CD4-positive, alpha-beta T cell (primary cell): ENCODE results near the gene ZNHIT3. TPM values are rescaled to one million over a fixed set of nuclear protein-coding genes. Genes with fewer than 3 reads are reported as not detected.

Experiments used
- ATAC-seq: fragments of 200-7000 bp; cut with Tn5 transposase; one replicate; pipeline ENCODE4 v1.10.0; 2022; ENCODE audit warnings: mild to moderate bottlenecking; ENCODE audit not compliant: poor library complexity
- CTCF ChIA-PET: fragments of 350-600 bp; sonication (Branson Sonifier 250); formaldehyde crosslinking; loops from one replicate; lab custom pipeline; 2021; ENCODE audit warnings: antibody characterized with exemption, inconsistent platforms; lab: Charles Lee
- POLR2A ChIA-PET: fragments of 350-600 bp; sonication (Branson Sonifier 250); formaldehyde crosslinking; loops from one replicate; lab custom pipeline; 2021; ENCODE audit warnings: antibody characterized with exemption, inconsistent platforms; lab: Charles Lee
- DNase-seq, 14 experiments: peaks; one replicate each; pipeline ENCODE4 v3.0.0-alpha.2; 2013 to 2020; ENCODE audit warnings: mixed read lengths in 2 of 14
- H3K27ac ChIP-seq, 2 donors: one replicate each; pipeline versions ENCODE4 v1.5.1 to v1.7.0; 2013; ENCODE audit warnings: low read length in 2 of 2, low read depth in 1 of 2, mild to moderate bottlenecking in 1 of 2
- H3K27me3 ChIP-seq, 2 experiments: 1 replicate in 1 of 2; 2 replicates in 1 of 2; pipeline versions ENCODE4 v1.6.1 to v1.7.0; 2013; ENCODE audit warnings: low read length in 2 of 2, control low read depth in 1 of 2, mild to moderate bottlenecking in 1 of 2, moderate library complexity in 1 of 2; ENCODE audit not compliant: insufficient read depth in 2 of 2, control insufficient read depth in 1 of 2
- H3K36me3 ChIP-seq: one replicate; pipeline ENCODE4 v1.6.1; 2013; ENCODE audit warnings: low read length, control low read depth; ENCODE audit not compliant: insufficient read depth
- H3K4me1 ChIP-seq: one replicate; pipeline ENCODE4 v1.6.1; 2013; ENCODE audit warnings: low read length, control low read depth; ENCODE audit not compliant: insufficient read depth
- H3K4me3 ChIP-seq: one replicate; pipeline ENCODE4 v1.5.1; 2013; ENCODE audit warnings: mild to moderate bottlenecking, low read length, moderate library complexity
- H3K9me3 ChIP-seq, 2 experiments: 1 replicate in 1 of 2; 2 replicates in 1 of 2; pipeline versions ENCODE4 v1.6.1 to v1.7.0; 2013; ENCODE audit warnings: low read length in 2 of 2, mild to moderate bottlenecking in 2 of 2, control low read depth in 1 of 2, moderate library complexity in 1 of 2; ENCODE audit not compliant: control insufficient read depth in 1 of 2, insufficient read depth in 1 of 2
- H3K27ac Mint-ChIP-seq: one replicate; pipeline ENCODE4 v1.8.0; 2020; ENCODE audit warnings: mixed read lengths
- H3K27me3 Mint-ChIP-seq: one replicate; pipeline ENCODE4 v1.8.0; 2021; ENCODE audit warnings: mixed read lengths
- H3K36me3 Mint-ChIP-seq: one replicate; pipeline ENCODE4 v1.8.0; 2021; ENCODE audit warnings: low read depth, mixed read lengths
- H3K4me1 Mint-ChIP-seq: one replicate; pipeline ENCODE4 v1.8.0; 2021; ENCODE audit warnings: low read depth, mixed read lengths
- H3K4me3 Mint-ChIP-seq: one replicate; pipeline ENCODE4 v1.8.0; 2020; ENCODE audit warnings: mild to moderate bottlenecking, mixed read lengths
- H3K9me3 Mint-ChIP-seq: one replicate; pipeline ENCODE4 v1.8.0; 2020; ENCODE audit warnings: mixed read lengths
- intact Hi-C, 2 experiments: fragments of 100-400 bp; cut with DNase I in 1 of 2; cut with micrococcal nuclease in 1 of 2; formaldehyde crosslinking; loops; one replicate each; pipeline versions ENCODE4 v1.15.1 to v1.9.0; 2023 to 2025; cut with DNase I, micrococcal nuclease
- total RNA-seq, 174 experiments: library from RNA in 2 of 174; stranded (reverse) in 2 of 174; gene quantifications; one replicate each; pipeline ENCODE4 v1.2.3 and lab custom pipeline; 2021 to 2026
- TF ChIP-seq, protein P1 (sequence below): fragments of 200-600 bp; IDR thresholded peaks from one replicate; pipeline ENCODE4 v1.8.0; 2022; ENCODE audit warnings: antibody characterized with exemption, mild to moderate bottlenecking

ZNHIT3 gene
- total RNA-seq, 2 experiments from 2014 or later, result 70.2 to 73.9 TPM

DNA sequence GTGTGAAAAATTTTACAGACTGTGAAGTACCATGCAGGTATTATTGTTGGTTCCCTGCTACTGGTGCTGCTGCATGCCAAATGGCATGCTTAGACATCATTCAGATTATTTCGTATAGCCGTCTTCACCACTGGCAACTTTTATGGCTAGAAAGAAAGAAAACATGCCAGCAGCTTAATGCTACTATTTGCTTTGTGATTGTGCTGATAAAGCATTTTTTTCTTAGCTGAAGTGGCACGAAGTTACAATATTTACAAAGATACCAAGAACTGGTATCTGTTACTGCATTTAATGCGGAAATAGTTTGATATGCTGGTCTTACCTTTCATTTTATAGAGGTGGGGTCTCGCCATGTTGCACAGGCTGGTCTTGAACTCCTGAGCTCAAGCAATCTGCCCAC, 8.2 kb downstream of the ZNHIT3 start:
- DNase-seq, result no peak
- TF ChIP-seq, protein P1, sequence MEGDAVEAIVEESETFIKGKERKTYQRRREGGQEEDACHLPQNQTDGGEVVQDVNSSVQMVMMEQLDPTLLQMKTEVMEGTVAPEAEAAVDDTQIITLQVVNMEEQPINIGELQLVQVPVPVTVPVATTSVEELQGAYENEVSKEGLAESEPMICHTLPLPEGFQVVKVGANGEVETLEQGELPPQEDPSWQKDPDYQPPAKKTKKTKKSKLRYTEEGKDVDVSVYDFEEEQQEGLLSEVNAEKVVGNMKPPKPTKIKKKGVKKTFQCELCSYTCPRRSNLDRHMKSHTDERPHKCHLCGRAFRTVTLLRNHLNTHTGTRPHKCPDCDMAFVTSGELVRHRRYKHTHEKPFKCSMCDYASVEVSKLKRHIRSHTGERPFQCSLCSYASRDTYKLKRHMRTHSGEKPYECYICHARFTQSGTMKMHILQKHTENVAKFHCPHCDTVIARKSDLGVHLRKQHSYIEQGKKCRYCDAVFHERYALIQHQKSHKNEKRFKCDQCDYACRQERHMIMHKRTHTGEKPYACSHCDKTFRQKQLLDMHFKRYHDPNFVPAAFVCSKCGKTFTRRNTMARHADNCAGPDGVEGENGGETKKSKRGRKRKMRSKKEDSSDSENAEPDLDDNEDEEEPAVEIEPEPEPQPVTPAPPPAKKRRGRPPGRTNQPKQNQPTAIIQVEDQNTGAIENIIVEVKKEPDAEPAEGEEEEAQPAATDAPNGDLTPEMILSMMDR, result no peak
- POLR2A ChIA-PET, result interaction anchor here (1.2 kb wide), 1 partner anchor 8 kb away, joined by 4 read pairs; the partner anchor contains the start of gene ZNHIT3
- H3K27ac Mint-ChIP-seq, result no peak overlapping the region
- H3K9me3 ChIP-seq, result no peaks in the 10 kb centered on the region
- no peak for ATAC-seq
- peaks cover 23% of the 10 kb centered on the region for H3K4me1 Mint-ChIP-seq
- peaks cover 79% of the 10 kb centered on the region for H3K36me3 ChIP-seq
- peaks cover 8% of the 10 kb centered on the region for H3K4me1 ChIP-seq
- H3K27ac ChIP-seq, result no peak overlapping the region
- CTCF ChIA-PET, result interaction anchor here (0.7 to 1.0 kb wide), 3 partner anchors 12 to 40 kb away, joined by 3 to 4 read pairs (median 3); partner anchors contain the start of genes MYO19 and PIGW
- peaks cover 82% of the 10 kb centered on the region for H3K36me3 Mint-ChIP-seq
- no peaks in the 10 kb centered on the region for H3K9me3 Mint-ChIP-seq
- H3K27me3 ChIP-seq, result no peaks in the 10 kb centered on the region
- H3K4me3 ChIP-seq, result no peak overlapping the region
- H3K4me3 Mint-ChIP-seq, result no peak overlapping the region
- intact Hi-C loops, result loop anchor here in 1 of 2 experiments (10.0 kb wide), 1 partner anchor 650 kb away; no protein-coding TSS in a partner anchor
- no peaks in the 10 kb centered on the region for H3K27me3 Mint-ChIP-seq

- Histone ChIP-seq H3K4me3 (no peak overlapping the region), H3K27ac (no peak overlapping the region), H3K36me3 (peaks cover 82% of the 10 kb centered on the region), H3K4me1 (peaks cover 8% of the 10 kb centered on the region), H3K9me3 (no peaks in the 10 kb centered on the region), H3K27me3 (no peaks in the 10 kb centered on the region)
- peaks cover 78% of the 10 kb centered on the region for H3K36me3 Mint-ChIP-seq
- H3K27ac Mint-ChIP-seq, result no peak overlapping the region
- intact Hi-C loops, result loop anchor here in 1 of 2 experiments (10.0 kb wide), 1 partner anchor 650 kb away; no protein-coding TSS in a partner anchor
- H3K27me3 Mint-ChIP-seq, result no peaks in the 10 kb centered on the region
- ATAC-seq (no peak), DNase-seq (no peak)
- H3K4me1 Mint-ChIP-seq, result peaks cover 19% of the 10 kb centered on the region
- POLR2A ChIA-PET, result interaction anchor here (1.2 kb wide), 1 partner anchor 9 kb away, joined by 4 read pairs; the partner anchor contains the start of gene ZNHIT3
- H3K4me3 Mint-ChIP-seq, result no peak overlapping the region
- TF ChIP-seq, protein P1, result no peak
- CTCF ChIA-PET, result interaction anchor here (0.7 to 1.0 kb wide), 3 partner anchors 12 to 40 kb away, joined by 3 to 4 read pairs (median 3); partner anchors contain the start of genes MYO19 and PIGW
- H3K9me3 Mint-ChIP-seq, result no peaks in the 10 kb centered on the region
Measured at GRCh38 chr17:36495076-36495578, 8.6 kb downstream of the ZNHIT3 start.

DNA sequence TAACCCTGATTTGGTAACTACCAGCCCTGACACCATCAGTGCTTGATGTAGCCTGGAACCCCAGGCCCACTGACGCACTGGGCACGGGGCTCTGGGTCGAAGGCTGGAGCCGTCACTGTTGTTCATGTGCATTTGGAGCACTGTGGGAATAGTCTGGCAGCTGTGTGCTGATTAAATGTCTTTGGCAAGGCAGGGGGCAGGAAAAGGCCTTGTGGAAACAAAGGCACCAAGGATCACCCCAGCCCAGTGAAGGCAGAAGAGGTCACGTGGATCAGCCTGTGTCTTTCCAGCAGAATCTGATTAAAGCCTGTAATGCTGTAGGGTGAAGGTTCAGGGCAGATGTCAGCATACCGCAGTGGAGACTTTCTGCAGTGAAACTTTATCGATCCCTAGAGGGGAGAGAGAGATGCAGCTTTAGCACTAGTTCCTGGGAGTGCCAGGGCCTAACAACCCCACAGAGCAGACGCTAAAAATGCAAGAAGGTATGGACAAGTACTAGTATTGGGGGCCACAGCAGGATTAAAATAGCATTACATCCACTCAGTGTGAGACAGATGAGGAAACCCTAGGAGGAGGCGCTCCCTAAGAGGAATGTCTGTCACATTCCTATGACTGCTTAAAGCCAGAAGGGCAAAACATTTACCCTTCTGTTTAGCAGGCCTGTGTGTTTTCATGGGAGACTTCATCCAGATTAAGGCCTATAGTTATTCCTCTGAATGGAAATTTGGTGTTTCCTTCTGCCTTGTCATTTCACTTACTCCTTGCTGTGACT, 9.7 kb downstream of the ZNHIT3 start:
- Histone ChIP-seq H3K4me3 (no peak overlapping the region), H3K27me3 (no peaks in the 10 kb centered on the region), H3K9me3 (no peaks in the 10 kb centered on the region), H3K4me1 (peaks cover 2% of the 10 kb centered on the region), H3K27ac (no peak overlapping the region), H3K36me3 (peaks cover 80% of the 10 kb centered on the region)
- H3K4me1 Mint-ChIP-seq, result peaks cover 13% of the 10 kb centered on the region
- H3K9me3 Mint-ChIP-seq, result no peaks in the 10 kb centered on the region
- intact Hi-C loops, result loop anchor here in 1 of 2 experiments (10.0 kb wide), 1 partner anchor 651 kb away; no protein-coding TSS in a partner anchor
- ChIA-PET POLR2A (interaction anchor here (0.6 kb wide), 1 partner anchor 744 kb away, joined by 4 read pairs; no protein-coding TSS in a partner anchor), CTCF (no interaction called here)
- no peak for ATAC-seq
- no peak overlapping the region for H3K27ac Mint-ChIP-seq
- peaks cover 72% of the 10 kb centered on the region for H3K36me3 Mint-ChIP-seq
- no peak overlapping the region for H3K4me3 Mint-ChIP-seq
- no peaks in the 10 kb centered on the region for H3K27me3 Mint-ChIP-seq
- TF ChIP-seq, protein P1, result no peak
- no peak for DNase-seq
